ENCODE data around the gene FAM180A. TPM values are rescaled to one million over a fixed set of nuclear protein-coding genes. Genes with fewer than 3 reads are reported as not detected.

Gene FAM180A
- total and polyA plus RNA-seq, 10 of the 15 experiments (the other 5 are each of a cell fraction or from before 2014, with no cell fraction given) = not detected

DNA sequence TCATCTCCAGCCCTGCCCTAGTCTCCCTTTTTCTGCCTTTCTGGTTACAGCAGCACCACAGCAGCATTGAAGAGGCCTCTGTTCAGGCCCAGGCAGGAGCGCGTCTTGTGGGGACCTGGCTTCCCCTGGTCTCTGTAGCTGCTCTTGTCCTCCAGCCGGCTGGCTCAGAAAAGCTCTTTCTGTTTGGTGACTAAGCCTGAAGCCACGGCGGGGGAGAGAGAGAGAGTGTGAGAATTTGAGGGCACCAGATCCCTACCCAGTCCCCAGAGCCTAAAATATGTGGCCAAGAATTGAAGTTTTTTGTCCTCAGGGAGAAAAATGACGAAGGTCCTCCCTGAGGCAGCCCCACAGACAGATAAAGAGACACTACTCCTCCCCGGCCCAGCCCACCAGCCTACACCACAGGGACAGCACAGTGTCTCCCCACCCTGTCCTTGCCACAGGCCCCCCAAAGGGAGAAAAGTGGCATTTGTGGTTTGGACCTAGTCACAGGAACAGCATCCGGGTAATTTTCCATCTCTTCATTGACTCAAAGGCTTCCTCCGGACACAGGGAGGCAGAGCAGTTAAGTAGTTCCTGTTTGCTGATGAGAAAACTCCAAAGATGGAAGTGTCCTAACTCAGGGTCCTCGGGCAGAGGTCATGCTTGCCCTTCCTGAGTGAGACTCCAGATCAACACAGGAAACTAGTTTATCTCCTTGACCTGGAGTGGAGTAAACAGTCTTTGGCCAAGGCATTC lies 13.3 kb upstream of the FAM180A start (continued):
- TF ChIP-seq RELA (IDR thresholded peaks at IDR 0.05; ENCODE audit: borderline replicate concordance, partially characterized antibody) (no peak), FOS (IDR thresholded peaks at IDR 0.05; ENCODE audit: borderline replicate concordance, extremely low read depth, insufficient read length) (no peak), KDM1A (IDR thresholded peaks at IDR 0.05; ENCODE audit: borderline replicate concordance) (no peak), CHD1 (IDR thresholded peaks at IDR 0.05; ENCODE audit: low read depth, low read length) (no peak), CEBPB (IDR thresholded peaks at IDR 0.05; ENCODE audit: borderline replicate concordance in 1 of 2, low read depth in 2 of 2, low read length in 2 of 2) (no peak), E4F1 (IDR thresholded peaks at IDR 0.05; ENCODE audit: borderline replicate concordance, partially characterized antibody) (no peak), STAT1 (conservative IDR thresholded peaks at IDR 0.05) (no peak)

DNA sequence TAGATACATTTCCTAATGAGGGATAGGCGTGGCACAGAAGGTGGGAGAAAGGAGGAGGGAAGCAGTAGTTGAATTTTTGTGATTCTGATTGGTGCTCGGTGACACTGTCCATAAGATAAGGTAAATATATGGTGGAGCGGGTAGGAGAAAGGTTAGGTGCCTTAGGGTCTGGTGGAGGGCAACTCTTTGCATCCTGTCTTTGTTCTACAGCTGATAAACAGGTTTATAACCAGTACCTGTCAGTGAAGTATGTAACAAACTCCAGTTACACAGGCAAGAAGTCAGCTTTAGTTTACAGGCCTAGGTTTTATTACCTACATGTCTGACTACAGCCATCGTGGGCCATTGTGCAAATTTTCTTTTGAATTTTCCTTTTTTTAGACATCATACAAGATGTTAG lies 10.9 kb upstream of the FAM180A start:
- ChIA-PET SMC1A (ENCODE audit: uncharacterized antibody, unreplicated experiment) (no interaction called here), CTCF (interaction anchor here (0.6 kb wide), 1 partner anchor 33 kb away, joined by 3 read pairs; no protein-coding TSS in a partner anchor), POLR2A (no interaction called here), RAD21 (ENCODE audit: unreplicated experiment) (no interaction called here)
- no peak for DNase-seq (ENCODE audit: low read depth, low spot score)
- Histone ChIP-seq H3K9me3 (replicated peaks; ENCODE audit: control insufficient read depth, insufficient read depth, low read length) (no peaks in the 10 kb centered on the region; the same call in 2 of the 3 replicates), H3K79me2 (ENCODE audit: control insufficient read depth, insufficient read depth, low read length) (no peaks in the 10 kb centered on the region), H4K20me1 (ENCODE audit: control insufficient read depth, insufficient read depth) (no peaks in the 10 kb centered on the region), H3K4me2 (ENCODE audit: control insufficient read depth, insufficient read depth) (no peak overlapping the region), H3K4me3 (no peak overlapping the region), H3K36me3 (ENCODE audit: control insufficient read depth in 2 of 2, insufficient read depth in 2 of 2, low read length in 1 of 2) (no peaks in the 10 kb centered on the region), H3K4me1 (ENCODE audit: control insufficient read depth, insufficient read depth, low read length) (no peaks in the 10 kb centered on the region), H3K9ac (ENCODE audit: control insufficient read depth, insufficient read depth, low read length) (no peak overlapping the region), H3K27me3 (replicated peaks in 1 of 2; ENCODE audit: control insufficient read depth in 2 of 2, insufficient read depth in 2 of 2, low read length in 1 of 2) (peaks cover 0 to 1% of the 10 kb centered on the region in 2 experiments), H3K27ac (ENCODE audit: control insufficient read depth, insufficient read depth) (no peak overlapping the region), H2AFZ (ENCODE audit: control insufficient read depth, low read depth, low read length) (no peak overlapping the region)
- in situ Hi-C loops (cut with MboI) = no loop called here
- TF ChIP-seq, protein P1, sequence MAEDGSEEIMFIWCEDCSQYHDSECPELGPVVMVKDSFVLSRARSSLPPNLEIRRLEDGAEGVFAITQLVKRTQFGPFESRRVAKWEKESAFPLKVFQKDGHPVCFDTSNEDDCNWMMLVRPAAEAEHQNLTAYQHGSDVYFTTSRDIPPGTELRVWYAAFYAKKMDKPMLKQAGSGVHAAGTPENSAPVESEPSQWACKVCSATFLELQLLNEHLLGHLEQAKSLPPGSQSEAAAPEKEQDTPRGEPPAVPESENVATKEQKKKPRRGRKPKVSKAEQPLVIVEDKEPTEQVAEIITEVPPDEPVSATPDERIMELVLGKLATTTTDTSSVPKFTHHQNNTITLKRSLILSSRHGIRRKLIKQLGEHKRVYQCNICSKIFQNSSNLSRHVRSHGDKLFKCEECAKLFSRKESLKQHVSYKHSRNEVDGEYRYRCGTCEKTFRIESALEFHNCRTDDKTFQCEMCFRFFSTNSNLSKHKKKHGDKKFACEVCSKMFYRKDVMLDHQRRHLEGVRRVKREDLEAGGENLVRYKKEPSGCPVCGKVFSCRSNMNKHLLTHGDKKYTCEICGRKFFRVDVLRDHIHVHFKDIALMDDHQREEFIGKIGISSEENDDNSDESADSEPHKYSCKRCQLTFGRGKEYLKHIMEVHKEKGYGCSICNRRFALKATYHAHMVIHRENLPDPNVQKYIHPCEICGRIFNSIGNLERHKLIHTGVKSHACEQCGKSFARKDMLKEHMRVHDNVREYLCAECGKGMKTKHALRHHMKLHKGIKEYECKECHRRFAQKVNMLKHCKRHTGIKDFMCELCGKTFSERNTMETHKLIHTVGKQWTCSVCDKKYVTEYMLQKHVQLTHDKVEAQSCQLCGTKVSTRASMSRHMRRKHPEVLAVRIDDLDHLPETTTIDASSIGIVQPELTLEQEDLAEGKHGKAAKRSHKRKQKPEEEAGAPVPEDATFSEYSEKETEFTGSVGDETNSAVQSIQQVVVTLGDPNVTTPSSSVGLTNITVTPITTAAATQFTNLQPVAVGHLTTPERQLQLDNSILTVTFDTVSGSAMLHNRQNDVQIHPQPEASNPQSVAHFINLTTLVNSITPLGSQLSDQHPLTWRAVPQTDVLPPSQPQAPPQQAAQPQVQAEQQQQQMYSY (CRISPR knock-in tag; IDR thresholded peaks at IDR 0.05) = no peak
- TF ChIP-seq USF2 (IDR thresholded peaks at IDR 0.05; ENCODE audit: borderline replicate concordance, low read depth, low read length) (no peak), CBX3 (IDR thresholded peaks at IDR 0.05; ENCODE audit: borderline replicate concordance, low read depth) (no peak), ZNF384 (IDR thresholded peaks at IDR 0.05; ENCODE audit: borderline replicate concordance, low read depth, low read length) (no peak), PML (IDR thresholded peaks at IDR 0.05; ENCODE audit: low read length) (no peak), RFX5 (IDR thresholded peaks at IDR 0.05; ENCODE audit: low read depth, low read length) (no peak), ASH2L (IDR thresholded peaks at IDR 0.05; ENCODE audit: borderline replicate concordance, low read depth) (no peak)
- no TSS peak for BruUV-seq (replicated peaks)
- intact Hi-C loops (cut with micrococcal nuclease; ENCODE audit: unreplicated experiment) = no loop called here
- WGBS (ENCODE audit: insufficient coverage, insufficient replicate concordance, low lambda C conversion rate, missing lambda C conversion rate) = 19% methylated on average over 4 of the region's 4 CpGs
- no peak for FAIRE-seq
- ATAC-seq = no peak

Measured in GM12878 (cell line).